HL-60/S4 (cell line): ENCODE data around the gene SOX21.

Source experiments
- in situ Hi-C: fragments of 300-500 bp; cut with MboI; formaldehyde crosslinking; loops from 2 replicates; pipeline ENCODE4 v1.14.3; 2022; ENCODE audit warnings: low sequenced_read_pairs

SOX21 gene

GRCh38 chr13:94696171-94696570 lies 16.2 kb downstream of the SOX21 start:
- in situ Hi-C loops = loop anchor here (25.0 kb wide), 1 partner anchor 716 kb away; no protein-coding TSS in a partner anchor

GRCh38 chr13:94692030-94692429 lies 20.3 kb downstream of the SOX21 start:
- in situ Hi-C loops = loop anchor here (25.0 kb wide), 1 partner anchor 720 kb away; no protein-coding TSS in a partner anchor

GRCh38 chr13:94683409-94683808 lies 28.9 kb downstream of the SOX21 start:
- in situ Hi-C loops = loop anchor here (25.0 kb wide), 1 partner anchor 729 kb away; no protein-coding TSS in a partner anchor

DNA sequence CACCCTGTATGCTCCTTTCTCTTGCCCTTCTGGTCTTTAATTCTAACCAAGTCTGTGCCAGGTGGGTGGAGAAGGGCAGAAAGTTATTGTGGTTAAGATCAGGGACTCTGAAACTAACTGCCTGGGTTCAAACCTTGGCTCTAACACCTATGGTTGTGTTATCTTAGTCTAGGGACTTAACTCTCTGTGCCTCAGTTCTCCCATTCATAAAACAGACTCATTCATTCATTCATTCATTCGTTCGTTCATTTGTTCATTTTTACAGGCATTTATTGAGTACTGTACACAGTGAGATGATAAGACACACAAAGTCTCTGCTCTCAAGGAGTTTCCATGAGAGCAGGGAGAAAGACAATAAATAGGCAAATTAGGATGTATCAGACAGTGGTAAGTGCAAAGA lies 30.1 kb downstream of the SOX21 start:
- in situ Hi-C loops = loop anchor here (25.0 kb wide), 1 partner anchor 730 kb away; no protein-coding TSS in a partner anchor

DNA sequence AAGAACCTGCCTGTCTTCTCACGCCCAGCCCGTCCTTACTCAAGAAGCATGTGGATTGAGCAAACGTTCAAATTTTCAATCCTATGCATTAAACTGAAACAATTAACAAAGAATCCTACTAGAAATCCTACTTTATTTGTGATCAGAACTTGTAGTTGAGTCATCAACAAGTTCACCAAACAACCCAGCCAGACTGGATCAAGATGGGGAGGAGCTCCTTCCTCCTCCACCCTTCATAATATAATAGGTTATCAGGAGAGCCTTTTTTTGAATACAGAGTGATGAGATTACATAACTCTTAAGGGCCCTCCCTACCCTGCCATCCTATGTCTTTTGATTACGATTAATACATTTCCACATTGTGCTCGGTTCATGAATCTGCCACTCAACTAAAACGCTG lies 32.7 kb downstream of the SOX21 start:
- in situ Hi-C loops = loop anchor here (25.0 kb wide), 1 partner anchor 733 kb away; no protein-coding TSS in a partner anchor

- in situ Hi-C loops = loop anchor here (25.0 kb wide), 1 partner anchor 733 kb away; no protein-coding TSS in a partner anchor
These were observed 33.5 kb downstream of the SOX21 start for GRCh38 chr13:94678845-94679244.

- in situ Hi-C loops = loop anchor here (25.0 kb wide), 1 partner anchor 735 kb away; no protein-coding TSS in a partner anchor
These were observed 34.5 kb downstream of the SOX21 start for GRCh38 chr13:94677799-94678198.

- in situ Hi-C loops = loop anchor here (25.0 kb wide), 1 partner anchor 738 kb away; no protein-coding TSS in a partner anchor
These were observed 37.6 kb downstream of the SOX21 start for GRCh38 chr13:94674609-94675348.

DNA sequence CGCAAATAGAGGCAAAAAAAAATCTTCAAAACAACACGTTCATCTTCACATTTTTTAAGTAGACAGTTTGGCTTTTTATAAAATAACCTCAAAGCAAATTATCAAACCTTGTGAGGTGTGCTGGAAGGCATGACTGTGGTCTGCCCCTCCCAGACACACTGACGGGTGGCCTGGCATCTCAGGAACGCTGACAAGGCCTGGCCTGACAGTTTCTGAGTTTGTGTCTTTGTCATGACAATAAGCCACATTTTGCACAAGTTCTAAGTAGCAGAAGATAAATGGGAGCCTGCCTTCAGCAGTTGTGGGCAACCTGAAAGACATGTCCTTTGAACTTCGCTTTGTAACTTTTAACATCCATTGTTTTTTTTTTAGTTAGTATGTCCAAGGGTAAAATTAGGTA lies 38.5 kb downstream of the SOX21 start:
- in situ Hi-C loops = no loop called here

DNA sequence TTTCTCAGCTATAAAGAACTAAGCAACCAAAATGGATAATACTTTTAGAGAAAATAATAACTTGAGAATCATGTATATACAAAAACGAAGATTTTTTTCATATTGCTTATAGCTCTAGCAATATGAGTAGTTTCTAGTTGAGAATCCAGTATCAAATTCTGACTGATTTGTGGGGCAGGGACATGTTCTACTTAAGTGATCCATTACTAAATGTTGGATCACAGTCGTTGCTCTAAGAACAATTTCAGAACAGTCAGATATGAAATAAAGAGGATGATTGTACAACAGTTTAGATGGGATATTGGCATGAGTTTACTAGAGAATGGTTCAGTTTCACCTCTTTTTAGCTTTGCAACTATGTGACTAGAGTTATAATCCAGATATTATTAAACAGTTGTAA lies 39.9 kb downstream of the SOX21 start:
- in situ Hi-C loops = no loop called here

DNA sequence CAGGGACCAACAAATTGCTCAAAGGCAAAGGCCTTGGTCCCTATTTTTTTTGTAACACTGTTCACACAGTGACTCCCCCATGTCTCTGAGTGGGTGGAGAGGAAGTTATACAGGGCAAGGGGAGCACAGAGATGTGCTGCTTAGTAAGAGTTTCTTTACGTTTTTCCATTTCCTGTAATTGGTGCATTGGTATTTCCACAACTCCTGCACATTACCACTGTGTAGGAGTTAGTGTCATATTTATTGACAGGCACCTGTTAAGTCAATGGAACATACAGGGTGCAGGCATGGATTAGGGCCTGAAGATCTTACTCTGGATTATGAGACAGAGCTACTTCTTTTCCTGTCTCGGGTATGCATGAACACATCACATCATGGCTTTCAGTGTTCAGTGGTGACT lies 45.2 kb downstream of the SOX21 start:
- in situ Hi-C loops = no loop called here

GRCh38 chr13:94666065-94666464 lies 46.3 kb downstream of the SOX21 start:
- in situ Hi-C loops = no loop called here

DNA sequence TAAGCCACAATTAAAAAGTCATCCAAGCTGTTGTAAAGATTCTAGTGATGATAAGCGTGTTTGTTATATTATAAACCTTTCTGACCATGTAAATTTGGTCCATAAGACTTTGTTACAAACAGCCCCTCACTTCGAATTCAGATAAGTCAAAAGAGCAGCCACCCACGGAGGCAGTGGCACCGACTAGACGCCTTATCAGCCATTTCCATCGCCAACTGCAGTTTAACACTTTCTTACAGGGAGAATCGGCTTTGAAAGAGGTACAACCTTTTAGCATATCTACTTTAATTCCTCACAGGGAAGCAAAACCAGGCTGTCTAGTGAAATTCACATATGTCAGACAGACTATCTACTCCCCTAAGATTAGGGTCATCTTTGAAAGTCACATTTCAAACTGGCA lies 47.5 kb downstream of the SOX21 start:
- in situ Hi-C loops = no loop called here

- in situ Hi-C loops = no loop called here
These were observed 49.9 kb downstream of the SOX21 start for GRCh38 chr13:94662274-94662945.

DNA sequence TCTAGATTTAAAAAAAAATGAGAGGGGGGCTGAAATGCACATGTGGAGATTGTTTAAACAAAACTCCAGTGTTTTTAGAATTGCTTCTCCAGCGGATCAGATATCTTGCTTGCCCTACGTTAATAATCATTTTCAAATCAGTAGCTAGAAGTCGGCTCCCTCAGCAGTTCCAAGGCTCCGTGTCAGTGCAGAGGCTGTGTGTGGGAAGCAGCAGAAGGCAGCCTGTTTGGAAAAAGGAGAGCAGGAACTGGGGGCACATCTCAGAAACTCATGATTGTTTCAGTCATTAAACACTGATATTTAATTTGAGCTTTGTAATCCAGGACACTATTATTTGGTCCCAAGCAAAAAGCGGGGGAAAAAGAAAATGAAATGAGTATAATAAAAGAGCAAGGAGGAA lies 50.9 kb downstream of the SOX21 start:
- in situ Hi-C loops = no loop called here

- in situ Hi-C loops = no loop called here
These were observed 51.5 kb downstream of the SOX21 start for GRCh38 chr13:94660695-94661326.
